HG02970 (cell line): ENCODE results near the gene AGL.
"Not testable (repeated sequence)": the region's sequence is repeated elsewhere in the genome, so short reads cannot be mapped to it uniquely, and the experiment has no call there.

ENCODE experiments used
- ATAC-seq: cut with Tn5 transposase; IDR thresholded peaks from one replicate; pipeline ENCODE4 v1.9.1; 2021; ENCODE audit warnings: mild to moderate bottlenecking, moderate library complexity, moderate number of reproducible peaks; ENCODE audit not compliant: unreplicated experiment, low FRiP score

AGL gene

GRCh38 chr1:99972066-99972465 lies 121.9 kb downstream of the AGL start:
- not testable (repeated sequence) for ATAC-seq
